ENCODE results near the gene AGO4.
"Not testable (repeated sequence)": the region's sequence is repeated elsewhere in the genome, so short reads cannot be mapped to it uniquely, and the experiment has no call there.

AGO4 gene

GRCh38 chr1:35777109-35777508, 30.7 kb upstream of the AGO4 start:
- Histone ChIP-seq H3K27me3 (ENCODE audit: low read depth, low read length) (no peaks in the 10 kb centered on the region), H3K4me1 (ENCODE audit: low read length) (peaks cover 8% of the 10 kb centered on the region), H3K4me2 (ENCODE audit: low read length) (no peak overlapping the region), H3K9me3 (ENCODE audit: insufficient read depth, low read length) (no peaks in the 10 kb centered on the region), H3K79me2 (ENCODE audit: low read length) (no peaks in the 10 kb centered on the region), H4K20me1 (ENCODE audit: insufficient read depth, low read length) (no peaks in the 10 kb centered on the region), H3K4me3 (ENCODE audit: low read length) (no peak overlapping the region), H3K36me3 (replicated peaks; ENCODE audit: low read depth, low read length) (no peaks in the 10 kb centered on the region), H3K27ac (ENCODE audit: low read length) (no peak overlapping the region), H3K9ac (ENCODE audit: low read length) (no peak overlapping the region), H2AFZ (ENCODE audit: low read depth, low read length) (no peak overlapping the region)
- no peak for TF ChIP-seq EZH2phosphoT487 (IDR thresholded peaks at IDR 0.05; ENCODE audit: low read depth)
- TF ChIP-seq CTCF (IDR thresholded peaks at IDR 0.05; ENCODE audit: low read depth, low read length), result no peak

- no peaks in the 10 kb centered on the region for H3K9me3 ChIP-seq (ENCODE audit: insufficient read depth, low read length)
- H3K79me2 ChIP-seq (ENCODE audit: low read length), result no peaks in the 10 kb centered on the region
- H3K27ac ChIP-seq (ENCODE audit: low read length), result no peak overlapping the region
- no peaks in the 10 kb centered on the region for H3K36me3 ChIP-seq (replicated peaks; ENCODE audit: low read depth, low read length)
- no peak overlapping the region for H3K4me2 ChIP-seq (ENCODE audit: low read length)
- no peak overlapping the region for H3K9ac ChIP-seq (ENCODE audit: low read length)
- no peak overlapping the region for H3K4me3 ChIP-seq (ENCODE audit: low read length)
- TF ChIP-seq EZH2phosphoT487 (IDR thresholded peaks at IDR 0.05; ENCODE audit: low read depth), result no peak
- TF ChIP-seq CTCF (IDR thresholded peaks at IDR 0.05; ENCODE audit: low read depth, low read length), result no peak
- H3K4me1 ChIP-seq (ENCODE audit: low read length), result no peaks in the 10 kb centered on the region
- H2AFZ ChIP-seq (ENCODE audit: low read depth, low read length), result no peak overlapping the region
- no peaks in the 10 kb centered on the region for H4K20me1 ChIP-seq (ENCODE audit: insufficient read depth, low read length)
- H3K27me3 ChIP-seq (ENCODE audit: low read depth, low read length), result no peaks in the 10 kb centered on the region
These were observed 24.7 kb upstream of the AGO4 start for GRCh38 chr1:35783055-35783583.

- not testable (repeated sequence) for H3K4me3 ChIP-seq (ENCODE audit: low read length); H3K36me3 ChIP-seq (replicated peaks; ENCODE audit: low read depth, low read length); H4K20me1 ChIP-seq (ENCODE audit: insufficient read depth, low read length); H3K4me2 ChIP-seq (ENCODE audit: low read length); H2AFZ ChIP-seq (ENCODE audit: low read depth, low read length); H3K27ac ChIP-seq (ENCODE audit: low read length); H3K9me3 ChIP-seq (ENCODE audit: insufficient read depth, low read length); H3K4me1 ChIP-seq (ENCODE audit: low read length); H3K79me2 ChIP-seq (ENCODE audit: low read length); H3K9ac ChIP-seq (ENCODE audit: low read length); H3K27me3 ChIP-seq (ENCODE audit: low read depth, low read length)
These were observed 23.5 kb upstream of the AGO4 start for GRCh38 chr1:35784364-35784763.

- TF ChIP-seq EZH2phosphoT487 (IDR thresholded peaks at IDR 0.05; ENCODE audit: low read depth) (no peak), CTCF (IDR thresholded peaks at IDR 0.05; ENCODE audit: low read depth, low read length) (no peak)
- Histone ChIP-seq H3K4me2 (ENCODE audit: low read length) (no peak overlapping the region), H2AFZ (ENCODE audit: low read depth, low read length) (no peak overlapping the region)
These were observed 19.7 kb upstream of the AGO4 start for GRCh38 chr1:35788139-35788538.

GRCh38 chr1:35790670-35791069, 17.1 kb upstream of the AGO4 start:
- TF ChIP-seq CTCF (IDR thresholded peaks at IDR 0.05; ENCODE audit: low read depth, low read length) (no peak), EZH2phosphoT487 (IDR thresholded peaks at IDR 0.05; ENCODE audit: low read depth) (no peak)
- Histone ChIP-seq H3K36me3 (replicated peaks; ENCODE audit: low read depth, low read length) (no peaks in the 10 kb centered on the region), H3K79me2 (ENCODE audit: low read length) (no peaks in the 10 kb centered on the region), H3K9ac (ENCODE audit: low read length) (no peak overlapping the region), H3K27ac (ENCODE audit: low read length) (no peak overlapping the region), H4K20me1 (ENCODE audit: insufficient read depth, low read length) (no peaks in the 10 kb centered on the region), H2AFZ (ENCODE audit: low read depth, low read length) (no peak overlapping the region), H3K9me3 (ENCODE audit: insufficient read depth, low read length) (no peaks in the 10 kb centered on the region), H3K4me3 (ENCODE audit: low read length) (no peak overlapping the region), H3K27me3 (ENCODE audit: low read depth, low read length) (no peaks in the 10 kb centered on the region), H3K4me2 (ENCODE audit: low read length) (no peak overlapping the region), H3K4me1 (ENCODE audit: low read length) (no peaks in the 10 kb centered on the region)

More at GRCh38 chr1:35788139-35788538, 19.7 kb upstream of the AGO4 start:
- no peaks in the 10 kb centered on the region for H3K79me2 ChIP-seq (ENCODE audit: low read length)
- no peaks in the 10 kb centered on the region for H4K20me1 ChIP-seq (ENCODE audit: insufficient read depth, low read length)
- H3K4me1 ChIP-seq (ENCODE audit: low read length), result no peaks in the 10 kb centered on the region
- H3K4me3 ChIP-seq (ENCODE audit: low read length), result no peak overlapping the region
- H3K9me3 ChIP-seq (ENCODE audit: insufficient read depth, low read length), result no peaks in the 10 kb centered on the region
- no peaks in the 10 kb centered on the region for H3K27me3 ChIP-seq (ENCODE audit: low read depth, low read length)
- H3K27ac ChIP-seq (ENCODE audit: low read length), result no peak overlapping the region
- H3K9ac ChIP-seq (ENCODE audit: low read length), result no peak overlapping the region
- no peaks in the 10 kb centered on the region for H3K36me3 ChIP-seq (replicated peaks; ENCODE audit: low read depth, low read length)

Data from OCI-LY3 (cell line).